ENCODE data around the gene CDH26.

The CDH26 gene

GRCh38 chr20:59976156-59976782, 18.0 kb downstream of the CDH26 start:
- in situ Hi-C loops (cut with HindIII; ENCODE audit: low pct_unique_long_range_greater_than_20kb, low sequenced_read_pairs), result no loop called here
- DNase-seq (ENCODE audit: low read depth in 1 of 2, low spot score in 1 of 2), result no peak
- TF ChIP-seq JUND (IDR thresholded peaks at IDR 0.05; ENCODE audit: low read depth), result no peak

DNA sequence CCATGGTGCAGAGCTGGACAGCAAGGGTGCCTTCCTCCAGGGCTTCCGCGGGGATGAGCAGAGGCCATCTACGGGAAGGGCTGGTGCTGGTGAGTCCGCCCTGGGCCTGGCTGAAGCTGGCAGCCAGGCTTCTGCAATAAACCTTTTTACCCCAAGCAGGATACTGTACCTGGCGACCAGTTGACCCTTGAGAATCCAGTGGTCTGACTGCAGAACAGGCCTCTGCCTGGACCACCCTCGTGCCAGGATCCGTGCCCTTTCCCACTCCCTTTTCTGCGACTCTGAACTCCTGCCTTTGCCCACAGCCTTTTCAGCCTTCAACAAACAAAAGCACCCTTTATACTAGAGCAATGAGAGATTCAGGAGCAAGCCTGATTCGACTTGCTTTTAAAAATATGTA, 18.9 kb downstream of the CDH26 start:
- no peak for TF ChIP-seq JUND (IDR thresholded peaks at IDR 0.05; ENCODE audit: low read depth)
- DNase-seq (ENCODE audit: low read depth in 1 of 2, low spot score in 1 of 2), result no peak
- in situ Hi-C loops (cut with HindIII; ENCODE audit: low pct_unique_long_range_greater_than_20kb, low sequenced_read_pairs), result no loop called here

- in situ Hi-C loops (cut with HindIII; ENCODE audit: low pct_unique_long_range_greater_than_20kb, low sequenced_read_pairs), result no loop called here
- no peak for TF ChIP-seq JUND (IDR thresholded peaks at IDR 0.05; ENCODE audit: low read depth)
- DNase-seq (ENCODE audit: low read depth in 1 of 2, low spot score in 1 of 2), result no peak
Observed at GRCh38 chr20:59983076-59983475, 24.9 kb downstream of the CDH26 start.

DNA sequence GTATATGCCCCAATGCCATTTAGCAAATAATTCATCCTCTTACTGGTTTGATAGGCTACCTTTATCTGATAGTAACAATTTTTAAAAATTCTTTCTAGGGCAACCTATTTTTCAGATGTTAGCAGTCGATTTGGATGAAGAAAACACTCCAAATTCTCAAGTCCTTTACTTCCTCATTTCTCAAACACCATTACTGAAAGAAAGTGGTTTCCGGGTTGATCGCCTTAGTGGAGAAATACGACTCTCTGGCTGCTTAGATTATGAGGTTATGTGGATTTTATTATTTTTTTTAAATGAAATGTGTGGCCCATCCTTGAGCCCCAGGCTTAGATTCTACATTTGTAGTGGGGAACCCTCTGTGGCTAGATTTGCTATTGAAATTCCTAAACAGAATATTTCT, 26.3 kb downstream of the CDH26 start:
- no peak for TF ChIP-seq JUND (IDR thresholded peaks at IDR 0.05; ENCODE audit: low read depth)
- in situ Hi-C loops (cut with HindIII; ENCODE audit: low pct_unique_long_range_greater_than_20kb, low sequenced_read_pairs), result no loop called here
- no peak for DNase-seq (ENCODE audit: low read depth in 1 of 2, low spot score in 1 of 2)

GRCh38 chr20:59985164-59985563, 26.9 kb downstream of the CDH26 start:
- TF ChIP-seq JUND (IDR thresholded peaks at IDR 0.05; ENCODE audit: low read depth), result no peak
- in situ Hi-C loops (cut with HindIII; ENCODE audit: low pct_unique_long_range_greater_than_20kb, low sequenced_read_pairs), result no loop called here
- DNase-seq (ENCODE audit: low read depth in 1 of 2, low spot score in 1 of 2), result no peak

- DNase-seq (ENCODE audit: low read depth in 1 of 2, low spot score in 1 of 2), result peak in 1 of 2 experiments; percentile 50
- in situ Hi-C loops (cut with HindIII; ENCODE audit: low pct_unique_long_range_greater_than_20kb, low sequenced_read_pairs), result no loop called here
- TF ChIP-seq JUND (IDR thresholded peaks at IDR 0.05; ENCODE audit: low read depth), result no peak
Observed at GRCh38 chr20:59985864-59986263, 27.6 kb downstream of the CDH26 start.

- TF ChIP-seq JUND (IDR thresholded peaks at IDR 0.05; ENCODE audit: low read depth), result no peak
- in situ Hi-C loops (cut with HindIII; ENCODE audit: low pct_unique_long_range_greater_than_20kb, low sequenced_read_pairs), result no loop called here
- no peak for DNase-seq (ENCODE audit: low read depth in 1 of 2, low spot score in 1 of 2)
Observed at GRCh38 chr20:59987135-59987534, 28.9 kb downstream of the CDH26 start.

DNA sequence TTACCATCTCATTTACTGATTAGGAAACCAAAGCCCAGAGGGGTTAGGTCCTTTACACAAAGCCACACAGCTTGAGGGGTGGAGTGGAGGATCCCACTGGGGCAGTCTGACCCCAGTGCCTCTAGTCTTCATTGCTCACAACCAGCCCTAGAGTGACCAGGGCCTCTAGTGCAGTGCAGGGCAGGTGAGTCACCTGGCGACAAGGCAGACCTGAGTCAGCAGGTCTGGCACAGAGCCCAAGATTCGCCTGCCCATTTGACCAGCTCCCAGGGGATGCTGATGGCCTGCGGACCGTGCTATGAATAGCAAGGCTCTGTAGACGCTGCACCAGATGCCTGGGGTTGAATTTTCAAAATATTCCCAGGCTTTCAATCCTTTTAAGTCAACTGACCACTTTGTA, 29.9 kb downstream of the CDH26 start:
- no peak; the same call in 1 of the 2 replicates for TF ChIP-seq JUND (IDR thresholded peaks at IDR 0.05; ENCODE audit: low read depth)
- DNase-seq (ENCODE audit: low read depth in 1 of 2, low spot score in 1 of 2), result peak; percentile 21 to 76
- in situ Hi-C loops (cut with HindIII; ENCODE audit: low pct_unique_long_range_greater_than_20kb, low sequenced_read_pairs), result no loop called here

GRCh38 chr20:59992526-59993084, 34.4 kb downstream of the CDH26 start:
- in situ Hi-C loops (cut with HindIII; ENCODE audit: low pct_unique_long_range_greater_than_20kb, low sequenced_read_pairs), result no loop called here
- peak in 1 of 2 experiments; percentile 51 for DNase-seq (ENCODE audit: low read depth in 1 of 2, low spot score in 1 of 2)
- TF ChIP-seq JUND (IDR thresholded peaks at IDR 0.05; ENCODE audit: low read depth), result no peak

DNA sequence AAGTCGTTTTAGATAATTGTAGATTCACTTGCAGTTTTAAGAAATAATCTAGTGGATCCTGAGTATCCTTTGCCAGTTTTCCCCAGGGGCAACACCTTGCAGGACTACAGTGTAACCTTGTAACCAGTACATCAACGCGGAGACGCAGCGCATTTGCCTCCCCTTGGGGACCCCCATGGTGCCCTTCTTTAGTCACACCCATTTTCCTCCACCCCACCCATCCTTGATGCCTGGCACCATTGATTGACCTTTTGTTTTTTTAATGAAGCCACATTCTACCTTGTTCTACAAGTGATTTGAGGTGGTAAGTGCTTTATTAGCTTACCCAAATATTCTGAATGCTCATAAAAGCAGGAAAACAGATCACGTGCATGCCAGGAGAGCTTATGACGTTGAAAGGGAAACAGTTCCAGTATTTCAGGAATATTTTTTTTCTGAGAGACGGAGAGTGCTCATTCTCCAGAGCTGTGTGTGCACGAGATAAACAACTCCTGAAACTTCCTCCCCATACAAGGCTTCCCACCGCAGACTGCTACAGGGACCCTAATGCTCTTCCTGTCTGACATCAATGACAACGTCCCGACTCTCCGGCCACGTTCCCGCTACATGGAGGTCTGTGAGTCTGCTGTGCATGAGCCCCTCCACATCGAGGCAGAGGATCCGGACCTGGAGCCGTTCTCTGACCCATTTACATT, 35.7 kb downstream of the CDH26 start:
- no peak for DNase-seq (ENCODE audit: low read depth in 1 of 2, low spot score in 1 of 2)
- in situ Hi-C loops (cut with HindIII; ENCODE audit: low pct_unique_long_range_greater_than_20kb, low sequenced_read_pairs), result no loop called here
- no peak for TF ChIP-seq JUND (IDR thresholded peaks at IDR 0.05; ENCODE audit: low read depth)

- no peak for TF ChIP-seq JUND (IDR thresholded peaks at IDR 0.05; ENCODE audit: low read depth)
- peak; percentile 30 to 78 for DNase-seq (ENCODE audit: low read depth in 1 of 2, low spot score in 1 of 2)
- in situ Hi-C loops (cut with HindIII; ENCODE audit: low pct_unique_long_range_greater_than_20kb, low sequenced_read_pairs), result no loop called here
Observed at GRCh38 chr20:59994697-59995122, 36.5 kb downstream of the CDH26 start.

DNA sequence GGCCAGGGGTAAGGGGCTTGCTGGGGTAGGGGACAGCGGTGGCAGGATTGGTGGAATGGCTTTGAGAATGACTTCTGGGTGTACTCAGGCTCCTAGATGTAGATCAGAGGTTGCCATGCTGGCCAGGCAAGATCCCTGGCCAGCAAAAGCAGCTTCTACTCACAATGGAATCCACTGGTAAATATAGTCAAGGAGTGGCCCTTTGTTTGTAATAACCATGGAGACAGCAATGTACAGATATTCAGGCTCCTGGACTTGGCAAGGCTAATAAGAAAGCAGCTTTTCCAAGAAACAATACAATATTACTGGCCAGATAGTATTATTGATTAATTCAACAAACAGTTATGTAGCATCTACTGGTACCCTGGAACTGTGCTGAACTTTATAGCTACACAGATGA, 37.9 kb downstream of the CDH26 start:
- peak in 1 of 2 experiments; percentile 62 for DNase-seq (ENCODE audit: low read depth in 1 of 2, low spot score in 1 of 2)
- no peak for TF ChIP-seq JUND (IDR thresholded peaks at IDR 0.05; ENCODE audit: low read depth)
- in situ Hi-C loops (cut with HindIII; ENCODE audit: low pct_unique_long_range_greater_than_20kb, low sequenced_read_pairs), result no loop called here

GRCh38 chr20:59997896-59998295, 39.7 kb downstream of the CDH26 start:
- in situ Hi-C loops (cut with HindIII; ENCODE audit: low pct_unique_long_range_greater_than_20kb, low sequenced_read_pairs), result no loop called here
- TF ChIP-seq JUND (IDR thresholded peaks at IDR 0.05; ENCODE audit: low read depth), result no peak
- no peak for DNase-seq (ENCODE audit: low read depth in 1 of 2, low spot score in 1 of 2)

All from T47D (cell line).